ENCODE measurements around the gene PPM1N.

The PPM1N gene

DNA sequence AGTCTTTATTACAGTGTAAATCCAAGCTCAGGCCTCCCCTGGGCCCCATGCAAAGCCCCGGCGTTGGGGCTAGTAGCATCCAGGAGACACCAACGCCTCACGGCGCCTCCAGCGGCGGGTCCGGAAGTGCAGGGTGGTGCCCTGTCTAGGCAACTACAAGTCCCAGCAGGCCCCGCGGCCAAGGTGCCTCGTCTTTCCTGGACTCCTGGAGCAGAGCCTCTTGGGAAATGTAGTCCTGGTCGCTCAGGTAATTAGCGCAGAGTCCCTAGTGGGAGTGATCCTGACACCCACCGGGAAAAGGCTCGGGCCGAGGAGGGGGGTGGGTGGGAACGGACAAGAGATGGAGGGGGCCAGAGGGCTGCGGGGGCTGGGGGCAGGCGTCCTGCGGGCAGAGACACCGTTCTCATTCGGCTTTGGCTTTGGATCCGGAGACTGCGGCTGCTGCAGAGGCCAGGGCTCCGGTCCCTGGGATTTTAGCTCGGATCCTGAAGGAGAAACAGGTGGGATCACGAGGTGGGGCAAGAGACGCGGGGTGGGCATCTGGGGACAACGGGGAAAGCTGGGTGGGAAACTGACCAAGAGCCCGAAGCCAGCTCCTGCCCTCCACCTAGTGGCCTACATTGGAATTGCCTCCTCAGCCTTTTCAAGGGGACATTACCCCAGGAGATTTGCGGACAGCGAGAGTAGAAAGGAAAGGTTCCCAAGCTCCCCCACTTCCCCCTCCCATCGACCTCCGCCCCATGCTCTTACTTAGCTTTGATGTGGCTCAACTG, 12.8 kb upstream of the PPM1N start:
- peak; percentile 70 for DNase-seq (ENCODE audit: low read depth, low spot score)
- H3K27ac ChIP-seq: peak overlapping the region; percentile 33

DNA sequence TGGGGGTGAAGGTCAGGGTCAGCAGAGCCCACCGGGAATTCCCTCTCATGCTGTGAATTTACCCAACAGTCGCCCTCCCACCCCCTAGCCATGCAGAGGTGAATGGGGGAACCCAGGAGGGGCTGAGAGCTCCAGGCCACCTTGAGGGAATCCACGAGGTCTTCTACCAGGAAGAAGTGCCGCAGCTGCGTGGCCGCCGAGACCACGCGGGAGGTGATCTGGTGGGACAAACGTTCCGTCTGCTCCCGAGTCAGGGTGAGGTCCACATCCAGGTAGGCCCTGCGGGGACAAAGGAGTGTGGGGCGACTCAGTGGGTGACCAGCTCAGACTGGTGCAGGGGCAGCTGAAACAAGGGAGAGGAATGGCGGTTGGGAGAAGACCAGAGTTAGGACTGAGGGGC, 9.5 kb upstream of the PPM1N start:
- DNase-seq (ENCODE audit: low read depth, low spot score): no peak

DNA sequence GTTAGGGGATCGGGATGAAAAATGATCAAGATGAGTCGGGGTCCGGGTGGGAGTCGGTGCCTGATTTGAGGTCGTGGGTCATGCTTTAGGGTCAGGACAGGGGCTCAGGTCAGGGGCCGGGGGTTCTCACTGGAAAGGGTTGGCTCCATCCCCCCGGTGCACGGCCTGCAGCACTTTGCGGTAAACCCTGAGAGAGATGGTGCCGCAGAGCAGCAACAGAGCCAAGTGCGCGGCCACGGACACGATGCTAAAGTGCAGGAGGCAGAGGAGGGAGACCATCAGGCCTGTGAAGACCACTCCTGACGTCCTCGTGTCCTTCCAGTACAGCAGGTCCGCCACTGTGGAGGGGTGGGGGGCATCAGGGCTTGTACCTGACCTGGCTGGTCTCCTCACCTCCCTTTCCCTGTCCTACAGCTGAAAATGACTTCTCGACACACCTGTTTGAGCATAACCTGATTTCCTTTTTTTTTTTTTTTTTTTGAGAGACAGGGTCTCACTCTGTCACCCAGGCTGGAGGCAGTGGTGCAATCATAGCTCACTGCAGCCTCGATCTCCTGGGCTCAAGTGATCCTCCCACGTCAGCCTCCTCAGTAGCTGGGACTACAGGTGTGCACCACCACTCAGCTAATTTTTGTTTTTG, 8.9 kb upstream of the PPM1N start:
- no peak for DNase-seq (ENCODE audit: low read depth, low spot score)

More for the DNA sequence above, 9.5 kb upstream of the PPM1N start:
- no peak overlapping the region for H3K27ac ChIP-seq

DNA sequence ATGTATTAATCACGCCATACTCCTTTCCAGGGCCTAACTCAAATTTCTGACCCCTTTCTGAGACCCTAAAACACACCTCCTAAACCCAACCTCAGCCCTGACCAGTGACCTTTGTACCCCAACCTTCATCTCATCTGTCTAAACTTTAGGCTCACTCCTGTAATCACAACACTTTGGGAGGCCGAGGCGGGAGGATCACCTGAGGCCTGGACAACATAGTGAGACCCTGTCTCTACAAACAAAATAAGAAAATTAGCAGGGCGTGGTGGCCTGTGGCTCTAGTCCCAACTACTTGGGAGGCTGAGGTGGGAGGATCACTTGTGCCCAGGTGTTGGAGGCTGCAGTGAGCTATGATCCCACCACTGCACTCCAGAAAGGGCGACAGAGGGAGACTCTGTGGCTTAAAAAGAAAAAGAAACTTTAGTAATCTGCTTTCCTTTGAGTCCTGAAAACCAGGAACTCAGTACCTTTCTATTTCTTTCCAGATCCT, 6.1 kb upstream of the PPM1N start:
- no peak overlapping the region for H3K27ac ChIP-seq
- DNase-seq (ENCODE audit: low read depth, low spot score): no peak

More for the DNA sequence above, 8.9 kb upstream of the PPM1N start:
- no peak overlapping the region for H3K27ac ChIP-seq

DNA sequence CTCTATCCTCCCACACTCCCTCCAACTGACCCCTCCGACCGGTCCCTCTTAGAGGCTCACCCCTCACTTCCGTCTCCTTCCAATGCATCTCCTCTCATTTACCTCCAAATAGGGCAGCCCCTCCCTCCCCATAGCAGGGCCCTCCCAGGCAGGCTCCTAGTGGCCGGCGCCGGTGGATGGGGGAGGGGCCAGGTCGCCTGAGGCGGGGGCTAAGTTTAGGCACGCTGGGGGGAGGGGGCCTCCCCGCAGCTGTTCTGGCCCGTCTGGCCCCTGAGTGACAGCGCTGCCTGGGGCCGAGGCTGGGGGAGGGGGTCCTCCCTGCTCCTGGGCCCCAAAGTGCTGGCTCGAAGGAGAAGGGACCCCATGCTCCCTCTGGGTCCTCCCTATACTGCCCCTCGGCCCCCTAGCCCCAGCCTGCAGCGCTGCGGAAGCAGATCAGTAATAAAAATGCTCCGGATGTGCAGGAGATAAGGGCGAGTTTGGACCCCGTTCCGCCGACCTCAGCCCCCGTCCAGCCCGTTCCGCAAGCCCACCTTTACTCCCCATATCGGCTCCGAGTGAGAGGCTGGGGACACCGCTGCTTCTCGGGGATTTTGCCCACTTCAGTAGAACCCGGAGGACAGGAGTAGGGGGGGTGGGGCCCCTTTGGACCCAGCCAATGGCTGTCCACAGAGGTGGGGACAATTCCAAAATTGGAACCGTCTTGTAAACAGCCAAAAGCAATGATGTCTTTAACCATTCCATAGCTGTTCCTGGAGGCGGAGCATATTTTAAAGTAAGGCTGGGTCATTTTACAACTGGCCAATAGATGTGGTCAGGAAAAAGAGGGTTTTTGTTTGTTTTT, 5.4 kb upstream of the PPM1N start:
- DNase-seq (ENCODE audit: low read depth, low spot score): no peak
- H3K27ac ChIP-seq: no peak overlapping the region

DNA sequence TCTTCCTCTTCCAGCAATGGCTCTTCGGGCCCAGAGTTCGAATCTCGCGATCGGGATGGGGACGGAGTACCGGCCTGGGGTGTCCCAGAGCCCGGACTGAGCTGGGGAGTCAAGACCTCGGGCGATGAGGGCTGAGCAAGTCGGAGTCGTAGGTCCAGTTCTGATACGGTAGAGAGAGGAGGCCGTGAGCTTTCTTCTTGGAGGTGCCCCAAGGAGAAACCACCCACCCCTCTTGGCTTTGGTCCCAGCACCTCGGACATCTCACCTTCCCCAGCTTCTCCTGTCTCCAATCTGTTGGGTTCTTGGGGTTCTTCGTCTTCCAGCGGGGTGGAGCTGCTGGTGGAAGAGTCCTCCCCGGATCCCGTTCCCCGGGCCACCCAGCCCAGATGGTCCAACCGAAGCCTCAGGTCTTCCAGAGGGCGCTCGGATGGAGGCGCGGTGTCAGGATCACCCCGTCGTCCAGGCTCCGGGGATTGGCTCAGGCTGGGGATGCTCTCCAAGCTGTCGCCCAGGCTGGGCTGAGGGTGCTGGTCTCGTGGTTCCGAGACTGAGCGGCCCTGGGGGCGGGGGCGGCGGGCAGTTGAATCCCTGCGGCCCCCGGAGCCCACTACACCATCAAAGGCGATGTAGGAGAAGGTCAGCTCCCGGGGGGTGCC, 3.9 kb upstream of the PPM1N start:
- DNase-seq (ENCODE audit: low read depth, low spot score): no peak
- no peak overlapping the region for H3K27ac ChIP-seq

DNA sequence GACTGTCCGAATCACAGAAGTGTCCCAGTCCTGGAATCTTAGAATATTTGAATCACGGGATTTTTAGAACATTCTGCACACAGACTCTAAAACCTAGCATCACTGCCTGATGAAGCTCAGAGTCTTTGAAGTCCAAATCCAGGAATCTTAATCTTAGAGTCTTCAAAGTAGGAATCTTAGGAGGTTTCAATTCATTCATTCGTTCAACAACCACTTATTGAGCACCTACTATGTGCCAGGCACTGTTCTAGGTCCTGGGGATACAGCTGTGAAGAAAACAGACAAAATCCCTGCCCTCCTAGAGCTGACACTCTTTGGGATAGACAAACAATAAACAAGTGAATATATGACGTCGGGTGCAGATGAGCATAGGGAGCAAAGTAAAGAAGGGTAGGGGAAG, 3.1 kb upstream of the PPM1N start:
- DNase-seq (ENCODE audit: low read depth, low spot score): no peak
- H3K27ac ChIP-seq: no peak overlapping the region

DNA sequence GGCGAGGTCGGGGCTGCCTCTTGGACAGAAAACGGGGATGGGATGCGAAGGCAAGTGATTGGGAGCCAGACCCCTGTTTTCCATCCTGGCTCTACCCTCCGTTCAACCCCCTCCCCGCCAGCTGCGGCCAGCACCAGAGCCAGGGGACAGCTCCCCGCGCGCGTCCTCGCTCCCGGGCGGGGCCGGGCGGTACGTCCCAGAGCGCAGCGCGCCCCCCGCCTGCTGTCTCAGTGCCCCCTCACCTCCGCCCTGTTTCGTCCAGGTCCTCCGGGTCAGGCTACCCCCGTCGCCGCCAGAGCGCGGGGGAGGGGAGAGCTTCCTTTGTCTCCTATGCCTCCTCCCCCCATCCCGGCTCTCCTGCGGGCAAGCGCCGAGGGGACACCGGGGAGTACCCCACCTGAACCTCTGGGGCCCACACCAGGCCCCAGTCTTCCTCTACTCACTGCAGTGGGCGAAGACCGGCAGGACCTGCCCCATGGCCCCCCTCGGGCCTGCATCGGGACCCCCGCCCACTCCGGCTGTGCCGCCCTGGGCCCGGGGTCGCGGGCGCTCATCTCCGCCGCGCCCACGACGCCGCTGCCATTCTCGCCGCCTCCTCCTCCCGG, 1.8 kb upstream of the PPM1N start:
- H3K27ac ChIP-seq: no peak overlapping the region
- no peak for DNase-seq (ENCODE audit: low read depth, low spot score)

DNA sequence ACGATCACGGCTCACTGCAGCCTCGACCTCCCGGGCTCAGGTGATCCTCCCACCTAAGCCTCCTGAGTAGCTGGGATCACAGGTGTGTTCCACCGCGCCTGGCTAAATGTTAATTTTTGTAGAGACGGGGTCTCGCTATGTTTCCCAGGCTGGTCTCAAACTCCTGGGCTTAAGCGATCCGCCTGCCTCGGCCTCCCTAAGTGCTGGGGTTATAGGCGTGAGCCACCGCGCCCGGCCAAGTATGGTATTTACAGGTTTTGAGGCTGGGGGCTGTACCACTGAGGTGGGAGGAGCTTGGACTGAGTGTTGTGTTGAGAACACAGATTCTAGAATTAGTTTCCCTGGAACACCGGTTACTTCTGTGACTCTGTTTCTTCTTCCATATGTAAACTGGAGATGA, 452 bp upstream of the PPM1N start:
- DNase-seq (ENCODE audit: low read depth, low spot score): no peak
- no peak overlapping the region for H3K27ac ChIP-seq

DNA sequence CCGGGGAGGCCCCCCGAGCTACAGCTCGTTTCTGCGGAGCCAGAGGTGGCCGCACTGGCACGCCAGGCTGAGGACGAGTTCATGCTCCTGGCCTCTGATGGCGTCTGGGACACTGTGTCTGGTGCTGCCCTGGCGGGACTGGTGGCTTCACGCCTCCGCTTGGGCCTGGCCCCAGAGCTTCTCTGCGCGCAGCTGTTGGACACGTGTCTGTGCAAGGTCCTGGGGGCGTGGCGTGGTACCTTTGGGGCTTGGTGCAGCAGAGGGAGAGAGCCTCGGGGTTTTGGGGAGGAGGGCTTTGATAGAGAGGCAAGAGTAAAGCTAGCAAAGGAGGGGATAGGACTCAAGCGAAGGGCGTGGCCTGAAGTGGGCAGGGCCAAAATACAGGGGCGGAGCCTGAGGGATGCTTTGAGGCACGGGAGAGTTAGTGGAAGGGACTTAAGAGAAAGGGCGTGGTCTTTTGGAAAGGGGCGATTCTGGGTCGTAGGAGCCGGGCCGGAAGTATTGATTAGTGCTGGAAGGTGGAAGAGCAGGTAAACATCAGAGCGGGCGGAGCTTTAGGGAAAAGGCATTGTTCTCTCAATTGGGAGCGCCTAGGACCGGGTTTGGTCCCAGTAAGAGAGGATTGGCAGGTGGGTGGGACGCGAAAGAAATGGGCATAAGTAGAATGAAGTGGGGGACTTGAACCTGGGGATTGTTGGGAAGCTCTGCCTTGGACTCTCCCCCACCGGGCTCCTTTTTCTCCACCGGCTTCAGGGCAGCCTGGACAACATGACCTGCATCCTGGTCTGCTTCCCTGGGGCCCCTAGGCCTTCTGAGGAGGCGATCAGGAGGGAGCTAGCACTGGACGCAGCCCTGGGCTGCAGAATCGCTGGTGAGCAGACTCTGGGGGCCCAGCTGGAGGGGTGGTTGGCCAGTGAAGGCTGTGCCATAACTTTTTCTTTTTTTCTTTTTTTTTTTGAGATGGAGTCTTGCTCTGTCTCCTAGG, 1.2 kb downstream of the PPM1N start:
- no peak for DNase-seq (ENCODE audit: low read depth, low spot score)
- H3K27ac ChIP-seq: no peak overlapping the region

DNA sequence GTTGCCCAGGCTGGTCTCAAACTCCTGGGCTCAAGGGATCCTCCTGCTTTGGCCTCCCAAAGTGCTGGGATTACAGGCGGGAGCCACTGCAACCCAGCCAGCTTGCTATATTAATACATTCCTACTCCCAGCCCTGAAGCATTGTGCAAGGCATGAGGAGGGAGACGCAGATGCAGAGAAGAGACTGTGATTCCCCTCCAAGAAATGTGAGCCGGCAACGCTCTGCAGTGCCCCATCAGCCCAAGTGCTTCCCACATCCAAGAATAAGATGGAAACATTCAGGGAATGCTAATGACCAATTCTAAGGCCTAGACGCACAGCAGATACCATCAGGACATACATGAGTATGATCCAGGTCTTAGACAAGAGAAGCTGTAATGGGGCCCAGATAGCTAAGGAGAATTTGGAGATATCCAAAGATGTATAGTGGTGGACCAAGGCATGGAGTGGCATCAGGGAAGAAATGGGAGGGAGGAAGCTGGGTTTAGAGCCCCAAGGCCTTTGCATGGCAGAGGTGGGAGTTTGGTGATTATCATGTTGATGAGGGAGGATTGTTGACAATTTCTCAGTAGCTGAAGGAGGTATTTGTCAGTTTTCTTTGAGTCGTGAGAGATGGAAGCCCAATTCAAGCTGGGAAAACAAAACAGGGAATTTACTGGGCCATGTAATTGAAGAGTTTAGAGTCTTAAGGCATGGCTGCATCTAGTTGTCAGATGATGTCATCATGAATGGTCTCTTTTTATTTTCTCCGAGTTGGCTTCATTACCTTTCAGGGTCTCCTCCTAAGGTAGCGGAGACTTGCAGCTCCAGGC, 2.9 kb downstream of the PPM1N start:
- no peak for DNase-seq (ENCODE audit: low read depth, low spot score)
- no peak overlapping the region for H3K27ac ChIP-seq

DNA sequence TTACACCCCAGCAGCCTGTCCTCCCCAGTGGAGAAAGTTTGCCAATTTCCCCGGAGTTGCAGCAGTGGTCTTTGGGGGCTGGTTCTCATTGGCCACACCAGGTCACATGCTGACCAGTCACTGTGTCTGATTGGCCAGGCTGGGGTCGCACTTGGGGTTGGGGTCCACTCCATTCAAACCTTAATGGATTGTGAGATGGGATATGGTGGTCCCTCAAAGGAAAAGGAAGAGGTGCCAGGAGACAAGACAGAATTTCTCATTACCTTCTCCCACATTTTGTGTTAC, 3.4 kb downstream of the PPM1N start:
- H3K27ac ChIP-seq: no peak overlapping the region
- no peak for DNase-seq (ENCODE audit: low read depth, low spot score)

DNA sequence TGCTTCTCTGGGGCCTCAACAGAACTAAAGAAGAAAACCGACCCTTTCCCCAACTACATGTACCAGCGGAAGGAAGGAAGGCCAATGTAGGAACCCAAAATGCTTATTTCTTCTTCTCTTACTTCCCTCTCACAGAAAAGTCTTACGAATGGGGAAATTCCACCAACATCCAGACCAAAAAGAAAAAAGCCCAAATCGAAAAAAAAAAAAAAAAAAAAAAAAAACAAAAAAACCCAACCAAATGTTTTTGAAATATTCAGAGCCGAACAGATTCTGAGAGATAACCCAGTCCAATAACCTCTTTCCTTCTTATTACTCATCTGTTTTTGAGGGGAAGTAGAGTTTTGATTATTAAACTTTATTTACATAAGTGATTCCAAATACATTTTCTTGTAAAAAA, 3.9 kb downstream of the PPM1N start:
- no peak overlapping the region for H3K27ac ChIP-seq
- DNase-seq (ENCODE audit: low read depth, low spot score): no peak

DNA sequence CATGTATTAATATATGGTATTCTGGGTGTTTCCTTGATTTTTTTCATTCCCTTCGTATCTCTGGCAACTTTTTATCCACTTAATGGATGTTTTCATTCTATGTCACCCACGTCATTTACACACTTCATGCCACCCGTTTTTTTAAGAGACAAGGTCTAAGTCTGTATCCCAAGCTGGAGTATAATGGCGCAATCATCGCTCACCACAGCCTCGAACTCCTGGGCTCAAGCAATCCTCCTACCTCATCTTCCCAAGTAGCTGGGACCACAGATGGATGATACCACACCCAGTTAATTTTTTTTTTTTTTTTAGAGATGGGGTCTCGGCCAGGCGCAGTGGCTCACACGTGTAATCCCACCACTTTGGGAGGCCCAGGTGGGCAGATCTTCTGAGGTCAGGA, 5.7 kb downstream of the PPM1N start:
- DNase-seq (ENCODE audit: low read depth, low spot score): no peak
- H3K27ac ChIP-seq: no peak overlapping the region

DNA sequence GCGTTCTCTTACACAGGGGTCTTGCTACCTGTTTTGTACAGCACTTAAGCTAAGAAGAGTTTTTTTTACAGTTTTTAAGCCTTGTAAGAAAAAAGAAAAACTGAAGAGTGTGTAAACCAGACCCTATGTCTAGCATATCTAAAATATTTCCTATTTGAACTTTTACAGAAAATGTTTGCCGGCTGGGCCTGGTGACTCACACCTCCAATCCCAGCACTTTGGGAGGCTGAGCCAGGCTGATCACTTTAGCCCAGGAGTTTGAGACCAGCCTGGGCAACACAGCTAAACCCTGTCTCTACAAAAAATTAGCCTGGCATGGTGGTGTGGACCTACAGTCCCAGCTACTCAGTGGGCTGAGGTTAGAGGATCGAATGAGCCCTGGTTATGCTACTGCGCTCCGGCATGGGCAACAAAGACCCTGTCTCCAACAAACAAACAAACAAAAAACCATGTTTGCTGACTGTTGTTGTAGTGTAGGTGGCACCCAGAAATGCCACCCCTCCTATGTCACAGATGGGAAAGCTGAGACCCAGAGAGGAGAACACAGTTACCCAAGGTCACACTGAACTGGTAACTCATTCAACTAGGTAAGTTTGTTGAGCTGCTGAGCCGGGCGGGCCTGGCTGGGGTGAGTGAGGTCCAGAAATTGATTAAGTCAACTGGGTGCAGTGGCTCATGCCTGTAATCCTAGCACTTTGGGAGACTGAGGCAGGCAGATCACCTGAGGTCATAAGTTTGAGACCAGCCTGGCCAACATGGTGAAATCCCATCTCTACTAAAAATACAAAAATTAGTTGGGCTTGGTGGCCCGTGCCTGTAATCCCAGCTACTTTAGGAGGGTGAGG, 7.1 kb downstream of the PPM1N start:
- peak overlapping the region; percentile 95 for H3K27ac ChIP-seq
- DNase-seq (ENCODE audit: low read depth, low spot score): no peak

DNA sequence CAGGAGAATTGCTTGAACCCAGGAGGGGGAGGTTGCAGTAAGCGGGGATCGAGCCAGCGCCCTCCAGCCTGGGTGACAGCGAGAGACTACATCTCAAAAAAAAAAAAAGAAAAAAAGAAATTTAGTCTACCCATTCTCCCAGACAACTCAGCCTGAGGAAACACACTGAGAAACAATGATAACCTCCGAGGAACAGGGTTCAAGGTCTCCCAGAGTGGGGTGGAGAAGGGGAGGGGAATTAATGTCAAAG, 7.7 kb downstream of the PPM1N start:
- DNase-seq (ENCODE audit: low read depth, low spot score): no peak
- peak overlapping the region; percentile 95 for H3K27ac ChIP-seq

DNA sequence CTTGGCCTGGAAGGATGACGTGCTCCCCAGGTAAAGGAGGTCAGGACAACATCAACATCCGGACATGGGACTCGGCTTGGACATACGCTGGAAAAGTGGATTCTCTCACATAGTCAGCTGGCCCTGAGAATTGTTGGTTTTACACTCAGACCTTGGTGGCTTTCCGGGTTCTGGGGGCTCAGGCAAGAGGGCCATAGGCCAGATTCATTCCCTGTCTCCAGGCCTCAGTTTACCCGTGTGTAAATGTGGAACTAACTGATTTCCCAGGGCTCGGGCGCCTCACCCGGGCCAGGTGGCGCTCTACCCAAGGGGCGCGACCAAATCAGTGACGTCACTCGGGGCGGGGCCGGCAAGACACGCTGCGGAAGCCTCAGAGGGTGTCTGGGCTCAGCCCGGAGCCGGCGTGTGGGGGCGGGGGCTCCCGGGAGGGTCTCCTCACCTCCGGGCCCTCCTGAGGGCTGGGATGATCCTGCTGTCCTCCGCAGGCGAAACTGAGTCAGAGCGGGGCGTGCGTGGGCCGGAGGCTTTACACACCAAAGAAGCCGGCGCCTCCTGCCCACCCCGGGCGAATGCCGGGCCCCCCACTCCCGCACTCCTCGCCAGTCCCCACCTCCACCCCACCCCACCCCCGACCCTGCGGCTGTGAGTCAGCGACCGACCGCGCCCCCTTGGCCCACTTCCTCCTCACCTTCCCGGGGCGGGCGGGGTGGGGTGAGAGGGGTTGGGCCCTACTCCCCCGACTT, 8.2 kb downstream of the PPM1N start:
- H3K27ac ChIP-seq: peak overlapping the region; percentile 95
- DNase-seq (ENCODE audit: low read depth, low spot score): peak; percentile 76

All from epithelial cell of prostate (primary cell).